GM21526 (cell line): ENCODE measurements around the gene CPLANE2.
"Not testable (repeated sequence)": the region's sequence is repeated elsewhere in the genome, so short reads cannot be mapped to it uniquely, and the experiment has no call there.

Experiments
- ATAC-seq: cut with Tn5 transposase; IDR thresholded peaks from one replicate; pipeline ENCODE4 v1.9.1; 2021; ENCODE audit warnings: moderate library complexity; ENCODE audit not compliant: unreplicated experiment, low FRiP score

The CPLANE2 gene

GRCh38 chr1:16249596-16250241 lies 12.7 kb upstream of the CPLANE2 start:
- ATAC-seq, result no peak

- ATAC-seq, result no peak
Observed at GRCh38 chr1:16248603-16249516, 11.9 kb upstream of the CPLANE2 start.

- ATAC-seq, result no peak
Observed at GRCh38 chr1:16248007-16248436, 11.0 kb upstream of the CPLANE2 start.

- no peak for ATAC-seq
Observed at GRCh38 chr1:16247441-16247840, 10.5 kb upstream of the CPLANE2 start.

- ATAC-seq, result no peak
Observed at GRCh38 chr1:16246961-16247360, 10.0 kb upstream of the CPLANE2 start.

GRCh38 chr1:16246239-16246638 lies 9.3 kb upstream of the CPLANE2 start:
- ATAC-seq, result not testable (repeated sequence)

- no peak for ATAC-seq
Observed at GRCh38 chr1:16245476-16246196, 8.7 kb upstream of the CPLANE2 start.

- ATAC-seq, result no peak
Observed at GRCh38 chr1:16244650-16245285, 7.8 kb upstream of the CPLANE2 start.

- no peak for ATAC-seq
Observed at GRCh38 chr1:16243936-16244649, 7.1 kb upstream of the CPLANE2 start.

GRCh38 chr1:16243215-16243610 lies 6.2 kb upstream of the CPLANE2 start:
- no peak for ATAC-seq

- no peak for ATAC-seq
Observed at GRCh38 chr1:16242556-16243214, 5.7 kb upstream of the CPLANE2 start.

GRCh38 chr1:16241221-16241708 lies 4.3 kb upstream of the CPLANE2 start:
- ATAC-seq, result no peak

GRCh38 chr1:16239972-16240491 lies 3.0 kb upstream of the CPLANE2 start:
- no peak for ATAC-seq

- ATAC-seq, result no peak
Observed at GRCh38 chr1:16237343-16237830, 404 bp upstream of the CPLANE2 start.

GRCh38 chr1:16235944-16236510 lies 956 bp downstream of the CPLANE2 start:
- ATAC-seq, result peak; percentile 38

GRCh38 chr1:16235347-16235746 lies 1.6 kb downstream of the CPLANE2 start:
- no peak for ATAC-seq

GRCh38 chr1:16233431-16233830 lies 3.6 kb downstream of the CPLANE2 start:
- no peak for ATAC-seq

GRCh38 chr1:16232316-16232710 lies 4.7 kb downstream of the CPLANE2 start:
- no peak for ATAC-seq
